NCI-H1105 treated with DMSO at 0.1 percent for 48 hours (cell line): ENCODE measurements around the gene TRMT1L.
"Not testable (repeated sequence)": the region's sequence is repeated elsewhere in the genome, so short reads cannot be mapped to it uniquely, and the experiment has no call there.

Source experiments
- DNase-seq: peaks from one replicate; lab custom pipeline; 2025; lab: John Stamatoyannopoulos, UW

The TRMT1L gene, protein sequence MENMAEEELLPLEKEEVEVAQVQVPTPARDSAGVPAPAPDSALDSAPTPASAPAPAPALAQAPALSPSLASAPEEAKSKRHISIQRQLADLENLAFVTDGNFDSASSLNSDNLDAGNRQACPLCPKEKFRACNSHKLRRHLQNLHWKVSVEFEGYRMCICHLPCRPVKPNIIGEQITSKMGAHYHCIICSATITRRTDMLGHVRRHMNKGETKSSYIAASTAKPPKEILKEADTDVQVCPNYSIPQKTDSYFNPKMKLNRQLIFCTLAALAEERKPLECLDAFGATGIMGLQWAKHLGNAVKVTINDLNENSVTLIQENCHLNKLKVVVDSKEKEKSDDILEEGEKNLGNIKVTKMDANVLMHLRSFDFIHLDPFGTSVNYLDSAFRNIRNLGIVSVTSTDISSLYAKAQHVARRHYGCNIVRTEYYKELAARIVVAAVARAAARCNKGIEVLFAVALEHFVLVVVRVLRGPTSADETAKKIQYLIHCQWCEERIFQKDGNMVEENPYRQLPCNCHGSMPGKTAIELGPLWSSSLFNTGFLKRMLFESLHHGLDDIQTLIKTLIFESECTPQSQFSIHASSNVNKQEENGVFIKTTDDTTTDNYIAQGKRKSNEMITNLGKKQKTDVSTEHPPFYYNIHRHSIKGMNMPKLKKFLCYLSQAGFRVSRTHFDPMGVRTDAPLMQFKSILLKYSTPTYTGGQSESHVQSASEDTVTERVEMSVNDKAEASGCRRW

DNA sequence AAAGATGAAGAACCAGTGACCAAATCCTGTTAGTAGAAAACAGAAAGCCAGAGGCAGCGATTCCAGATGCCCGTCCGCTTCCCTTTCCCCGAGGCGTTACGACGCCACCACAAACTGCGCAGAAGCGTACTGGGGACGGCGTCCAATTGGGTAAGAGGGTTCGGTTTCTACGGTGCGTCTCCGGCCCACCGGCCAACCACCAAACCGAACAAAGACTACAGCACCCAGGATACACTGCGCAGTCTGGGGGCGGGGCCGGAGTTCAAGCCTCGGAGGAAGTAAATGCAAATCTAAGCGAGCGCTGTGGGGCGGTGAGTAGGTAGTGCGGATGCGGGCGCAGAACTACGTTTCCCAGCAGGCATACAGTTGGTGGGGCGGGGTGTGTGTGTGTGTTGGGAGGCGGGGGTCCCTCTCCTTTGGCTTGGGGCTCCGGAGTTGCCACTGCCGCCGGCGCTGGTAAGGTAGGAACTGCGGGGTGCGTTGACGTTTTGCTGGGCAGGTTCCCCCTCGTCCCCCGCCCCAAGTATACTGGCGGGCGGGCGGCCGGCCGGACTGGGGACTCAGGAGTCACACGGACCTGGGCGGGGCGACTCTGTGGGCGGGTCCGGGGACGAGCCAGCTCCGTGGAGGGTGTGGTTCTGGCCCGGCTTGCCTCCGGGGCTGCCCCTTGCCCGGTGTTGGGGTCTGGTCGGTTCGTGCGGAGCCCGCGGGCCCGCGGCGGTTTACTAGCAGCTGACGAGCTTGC, at the start of gene TRMT1L, which contains the start of gene SWT1:
TSS of gene TRMT1L (minus strand) at position 100 of the 745 bp plus-strand sequence. CDS start 241 bp downstream, outside the sequence.
TSS of gene SWT1 (plus strand) at position 314 of the 745 bp plus-strand sequence. CDS start 3,675 bp downstream, outside the sequence.
- peak; percentile 99 for DNase-seq

DNA sequence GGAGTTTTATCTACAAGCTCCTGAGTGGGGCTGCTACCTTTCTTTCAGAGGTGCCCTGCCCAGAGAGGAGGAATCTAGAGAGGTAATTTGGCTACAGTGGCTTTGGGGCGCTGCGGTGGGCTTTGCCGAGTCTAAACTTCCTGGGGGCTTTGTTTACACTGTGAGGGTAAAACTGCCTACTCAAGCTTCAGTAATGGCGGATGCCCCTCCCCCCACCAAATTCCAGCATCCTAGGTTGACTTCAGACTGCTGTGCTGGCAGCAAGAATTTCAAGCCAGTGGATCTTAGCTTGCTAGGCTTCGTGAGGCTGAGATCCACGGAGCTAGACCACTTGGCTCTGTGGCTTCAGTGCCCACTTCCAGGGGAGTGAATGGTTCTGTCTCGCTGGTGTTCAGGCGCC, 44.1 kb upstream of the TRMT1L start:
- no peak for DNase-seq

DNA sequence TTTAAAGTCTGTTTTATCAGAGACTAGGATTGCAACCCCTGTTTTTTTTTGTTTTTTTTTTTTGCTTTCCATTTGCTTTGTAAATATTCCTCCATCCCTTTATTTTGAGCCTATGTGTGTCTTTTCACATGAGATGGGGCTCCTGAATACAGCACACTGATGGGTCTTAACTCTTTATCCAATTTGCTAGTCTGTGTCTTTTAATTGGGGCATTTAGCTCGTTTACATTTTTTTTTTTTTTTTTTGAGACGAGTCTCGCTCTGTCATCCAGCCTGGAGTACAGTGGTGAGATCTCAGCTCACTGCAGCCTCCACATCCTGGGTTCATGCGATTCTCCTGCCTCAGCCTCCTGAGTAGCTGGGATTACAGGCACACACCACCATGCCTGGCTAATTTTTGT, 42.0 kb upstream of the TRMT1L start:
- DNase-seq: not testable (repeated sequence)

DNA sequence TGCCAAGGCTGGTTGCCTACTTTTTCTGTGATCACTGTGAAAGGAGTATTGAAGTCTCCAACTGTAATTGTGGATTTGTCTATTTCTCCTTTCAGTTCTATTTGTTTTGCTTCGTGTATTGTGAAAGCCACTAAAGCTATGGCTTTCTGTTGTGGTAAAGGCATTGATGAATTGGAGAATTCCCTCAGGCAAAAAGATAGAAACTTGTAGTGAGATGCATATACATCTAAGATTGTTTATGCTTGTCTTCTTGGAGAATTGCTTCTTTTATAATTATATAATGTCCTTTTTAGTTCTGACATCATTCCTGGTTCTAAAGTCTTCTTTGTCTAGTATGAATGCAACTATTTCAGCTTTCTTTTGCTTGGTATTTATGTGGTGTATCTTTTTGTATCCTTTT, 37.0 kb upstream of the TRMT1L start:
- no peak for DNase-seq

DNA sequence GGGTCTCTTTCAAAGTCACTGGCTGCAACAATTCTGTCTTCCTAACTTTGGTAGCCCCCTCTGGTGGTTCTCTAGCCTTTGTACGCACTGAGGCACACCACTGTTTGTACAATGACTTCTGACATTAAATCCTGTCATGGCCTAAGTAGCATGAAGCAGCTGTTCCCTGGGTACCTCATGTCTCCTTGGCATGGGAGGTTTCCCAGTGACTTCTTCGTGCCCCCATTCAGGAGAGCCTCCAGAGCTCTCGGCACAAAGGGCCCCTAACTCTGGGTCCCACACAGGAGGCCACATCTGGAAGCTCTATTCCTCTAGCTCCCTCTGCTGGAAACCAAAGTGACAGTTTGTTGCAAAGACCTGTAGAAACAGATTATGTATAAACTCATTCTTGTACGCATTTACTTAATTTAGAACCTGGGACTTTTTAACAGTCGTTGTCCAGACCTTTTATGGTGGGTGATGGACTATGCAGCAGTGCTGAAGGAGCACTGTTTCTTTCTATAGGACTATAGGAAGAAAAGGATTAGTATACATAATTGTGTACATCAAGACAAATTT, 13.6 kb upstream of the TRMT1L start:
- peak; percentile 56 for DNase-seq

DNA sequence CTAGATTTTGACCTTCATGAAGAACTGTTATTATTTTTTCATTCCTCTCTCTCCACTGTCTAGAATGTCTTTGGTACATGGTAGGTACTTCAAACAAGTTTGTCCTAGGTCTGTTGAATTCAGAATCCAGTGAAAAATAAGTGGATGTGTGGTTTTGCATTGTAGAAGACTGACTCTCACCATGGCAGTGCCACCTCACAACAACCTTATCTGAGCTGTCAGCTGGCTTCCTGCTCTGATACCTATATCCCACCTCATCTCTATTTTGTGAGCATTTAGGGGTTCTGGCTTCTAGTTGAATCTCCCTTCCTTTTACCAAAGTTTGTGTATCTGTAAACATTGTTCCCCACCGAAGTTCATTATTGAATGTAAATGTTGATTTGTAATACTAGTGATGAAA, 9.4 kb upstream of the TRMT1L start:
- no peak for DNase-seq

DNA sequence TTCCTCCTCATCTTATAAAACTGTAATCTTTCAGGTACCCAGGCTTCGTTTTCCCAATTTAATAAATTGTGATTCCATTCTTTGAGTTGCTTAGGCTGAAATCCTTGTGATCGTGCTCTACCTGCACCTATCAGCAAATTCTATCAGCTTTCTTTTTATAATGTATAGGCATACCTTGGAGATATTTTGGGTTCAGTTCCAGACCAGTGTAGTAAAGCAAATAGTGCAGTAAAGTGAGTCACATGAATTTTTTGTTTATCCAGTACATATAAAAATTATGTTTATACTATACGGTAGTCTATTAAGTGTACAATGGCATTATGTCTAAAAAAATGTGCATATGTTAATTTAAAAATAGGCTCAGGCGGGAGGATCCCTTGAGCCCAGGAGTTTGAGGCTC, 5.7 kb upstream of the TRMT1L start:
- DNase-seq: no peak

DNA sequence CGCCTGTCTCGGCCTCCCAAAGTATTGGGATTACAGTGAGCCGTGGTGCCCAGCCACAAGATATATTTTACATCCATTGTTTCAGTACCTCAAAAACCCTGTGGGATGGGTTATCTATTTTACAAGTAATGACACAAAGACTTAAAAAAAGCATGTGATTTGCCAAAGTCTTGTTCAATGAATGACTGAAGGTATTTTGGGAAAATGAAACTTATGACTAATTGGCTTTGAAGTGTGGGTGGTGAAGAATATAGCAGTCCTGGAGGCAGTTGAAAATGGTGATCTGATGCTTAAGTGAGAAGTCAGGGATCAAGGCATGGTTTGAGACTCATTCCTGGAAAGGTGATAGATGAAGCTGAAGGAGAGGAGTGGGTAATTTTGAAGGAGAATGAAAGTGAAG, 3.2 kb upstream of the TRMT1L start:
- DNase-seq: no peak

DNA sequence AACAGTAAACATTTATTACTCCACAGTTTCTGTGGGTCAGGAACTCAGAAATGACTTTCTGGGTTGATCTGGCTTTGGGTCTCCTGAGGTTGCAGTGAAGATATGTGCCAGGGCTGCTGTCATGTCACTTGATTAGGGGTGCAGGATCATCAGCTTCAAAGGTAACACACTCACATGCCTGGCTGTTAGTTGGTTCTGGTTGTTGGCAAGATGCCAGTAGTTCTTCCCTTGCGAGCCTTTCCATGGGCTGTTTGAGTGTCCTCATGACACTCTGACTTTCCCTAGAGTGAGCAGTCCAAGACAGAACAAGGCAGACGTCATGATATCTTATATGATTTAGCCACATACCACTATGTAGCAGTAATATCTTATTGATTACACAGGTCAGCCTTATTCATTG, 2.0 kb upstream of the TRMT1L start:
- DNase-seq: peak; percentile 31

DNA sequence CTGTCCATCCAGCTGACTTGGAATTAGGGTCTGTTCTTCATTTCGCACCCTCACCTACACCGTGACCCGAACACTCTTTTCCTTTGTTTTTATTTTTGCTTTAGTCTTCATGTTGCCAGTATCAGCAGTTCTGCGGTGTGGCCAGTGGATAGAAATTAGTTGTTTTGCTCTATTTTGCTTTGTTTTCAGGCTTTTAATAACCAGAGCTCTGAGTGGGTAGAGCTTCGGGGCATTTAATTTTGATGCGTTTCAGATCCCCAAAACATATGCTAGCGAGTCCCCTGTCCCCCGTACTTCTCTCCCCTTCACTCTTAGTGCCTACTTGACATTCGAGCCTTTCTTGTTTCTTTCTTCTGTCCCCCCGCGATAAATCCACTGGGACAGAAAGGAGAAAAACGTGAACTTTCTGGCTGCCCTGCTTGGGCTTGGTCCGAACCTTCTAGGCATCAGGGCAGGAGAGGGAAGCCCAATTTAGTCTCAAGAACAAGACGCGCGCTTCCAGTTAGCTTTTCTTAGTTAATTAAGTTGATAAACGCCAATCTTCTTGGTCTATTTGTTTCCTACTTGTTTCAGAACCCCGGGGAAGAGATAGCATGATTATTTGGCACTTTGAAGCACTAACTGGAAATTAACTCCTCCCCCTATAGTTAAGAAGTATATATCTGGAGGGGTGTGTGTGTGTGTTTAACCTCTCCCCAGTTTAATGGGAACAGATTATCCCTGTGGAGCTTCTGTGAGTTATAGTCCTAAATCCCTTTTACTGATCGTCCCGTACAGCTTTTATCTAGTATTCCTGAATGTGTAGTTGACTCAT, 1.1 kb upstream of the TRMT1L start:
- peak; percentile 11 for DNase-seq

DNA sequence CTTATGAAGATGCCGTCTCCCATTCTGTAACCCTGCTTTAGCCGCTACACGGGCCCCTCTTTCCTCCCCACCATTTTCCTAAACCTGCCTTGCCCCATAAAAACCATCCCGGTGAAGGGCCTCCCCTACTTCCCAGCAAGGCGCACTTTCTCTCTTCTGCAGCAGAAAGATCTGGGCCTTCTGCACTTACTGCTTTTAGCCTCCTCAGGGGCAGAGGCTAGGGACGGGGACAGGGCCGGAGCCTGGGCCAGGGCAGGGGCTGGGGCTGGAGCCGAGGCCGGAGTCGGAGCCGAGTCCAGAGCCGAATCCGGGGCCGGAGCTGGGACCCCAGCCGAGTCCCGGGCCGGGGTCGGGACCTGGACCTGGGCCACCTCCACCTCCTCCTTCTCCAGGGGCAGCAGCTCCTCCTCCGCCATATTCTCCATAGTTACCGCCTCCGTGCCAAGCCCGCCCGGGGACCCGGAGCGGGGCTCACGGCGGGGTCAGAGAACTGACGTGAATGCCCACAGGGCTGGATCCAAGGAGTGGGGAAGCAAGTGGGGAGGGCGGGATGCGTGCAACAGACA, 382 bp downstream of the TRMT1L start:
- peak; percentile 48 for DNase-seq

DNA sequence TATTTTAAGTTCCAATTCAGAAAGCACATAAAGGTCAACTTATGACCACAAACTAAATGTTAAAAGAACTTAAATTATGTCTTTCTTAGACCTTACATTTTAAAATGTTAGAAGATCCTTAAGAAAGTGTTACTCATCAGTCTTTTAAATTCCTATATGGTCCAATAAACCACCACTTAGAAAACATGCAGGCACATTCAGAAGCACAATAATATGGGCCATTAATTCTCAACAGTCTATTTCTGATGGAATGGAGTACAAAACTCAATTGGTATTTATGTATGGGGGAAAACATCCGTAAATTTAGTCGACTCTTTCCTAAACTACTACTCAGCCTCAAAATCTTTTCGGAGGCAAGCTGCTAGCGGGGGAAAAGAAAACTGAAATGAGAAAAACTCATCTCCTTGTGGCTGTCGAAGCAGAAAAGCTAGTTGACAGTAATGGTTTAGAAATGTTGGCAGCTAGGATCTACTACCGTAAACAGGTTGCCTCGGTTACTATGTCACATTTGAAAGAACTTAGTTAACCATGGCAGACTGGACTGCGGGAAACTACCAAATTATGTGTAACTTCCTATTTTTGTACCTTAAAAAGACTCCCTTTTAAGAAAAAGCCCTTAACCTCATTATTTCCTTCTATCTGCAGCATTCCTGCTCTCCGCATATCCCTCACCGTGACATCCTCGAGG, 1.0 kb downstream of the TRMT1L start:
- no peak for DNase-seq

DNA sequence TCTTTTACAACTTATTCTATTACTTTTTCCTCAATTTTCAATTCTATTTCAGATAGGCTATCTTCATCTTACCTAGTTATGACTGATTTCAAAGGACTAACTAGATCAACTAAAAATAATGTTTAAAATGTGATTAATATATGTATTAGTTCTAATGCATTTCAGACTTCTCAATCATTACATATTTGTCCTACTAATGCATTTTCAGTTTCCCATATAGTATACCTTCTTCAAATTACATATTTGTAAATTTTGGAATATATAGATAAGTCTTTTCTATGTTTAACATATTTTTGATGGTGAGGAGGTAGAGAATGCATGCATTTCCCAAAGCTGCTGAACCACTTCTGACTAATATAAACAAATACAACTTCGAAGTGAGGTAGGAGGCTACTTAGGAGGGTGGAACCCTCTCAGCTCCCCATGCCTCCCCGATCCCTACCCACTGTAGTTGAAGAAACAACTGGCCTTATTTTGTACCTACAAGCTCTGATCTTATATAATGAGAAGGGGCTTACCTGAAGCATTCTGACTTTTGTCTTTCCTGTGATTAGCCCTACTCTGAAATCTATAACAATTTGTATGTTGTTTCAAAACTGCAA, 1.7 kb downstream of the TRMT1L start:
- no peak for DNase-seq

DNA sequence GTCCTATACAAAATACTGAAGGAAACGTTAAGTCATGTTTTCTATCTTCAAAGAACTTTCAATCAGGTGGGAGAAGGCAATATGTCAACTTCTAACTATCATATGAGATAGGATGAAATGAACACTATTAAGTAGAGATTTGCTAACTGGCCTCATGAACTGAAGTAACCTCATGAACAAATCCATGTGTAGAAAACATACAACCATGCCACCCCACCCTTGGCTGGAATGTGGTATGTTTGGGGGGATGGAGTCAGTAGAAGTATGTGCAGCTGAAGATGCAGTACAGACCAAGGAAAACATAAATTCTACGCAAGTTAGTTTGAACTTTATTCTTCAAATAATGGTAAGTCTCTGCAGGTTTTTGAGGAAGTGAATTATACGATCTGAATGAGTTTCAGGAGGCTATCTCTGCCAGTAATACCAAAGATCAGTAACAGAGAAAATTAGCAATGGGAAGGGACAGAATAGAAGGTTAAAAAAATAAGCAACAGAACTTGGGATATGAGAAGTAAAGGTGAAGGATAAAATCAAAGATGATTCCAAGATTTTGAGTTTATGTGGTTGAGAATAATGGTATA, 4.5 kb downstream of the TRMT1L start:
- no peak for DNase-seq

DNA sequence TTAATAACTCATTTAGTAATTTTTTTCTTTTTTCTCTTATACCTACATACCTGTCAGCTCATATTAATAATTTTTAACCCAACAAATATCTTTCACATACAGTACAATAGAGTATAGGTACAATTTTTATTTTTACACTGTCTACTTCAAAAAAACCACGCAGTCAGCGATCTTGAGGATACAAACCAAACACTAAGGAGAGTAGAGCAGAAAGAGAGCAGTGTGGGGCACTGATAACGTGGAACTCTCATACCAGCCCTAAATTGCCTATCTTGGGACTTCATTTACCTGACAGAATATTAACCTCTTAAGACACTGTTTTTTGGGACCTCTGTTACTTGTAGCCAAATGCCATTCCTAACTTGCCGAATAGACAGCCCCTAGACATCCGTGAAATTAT, 5.5 kb downstream of the TRMT1L start:
- no peak for DNase-seq

DNA sequence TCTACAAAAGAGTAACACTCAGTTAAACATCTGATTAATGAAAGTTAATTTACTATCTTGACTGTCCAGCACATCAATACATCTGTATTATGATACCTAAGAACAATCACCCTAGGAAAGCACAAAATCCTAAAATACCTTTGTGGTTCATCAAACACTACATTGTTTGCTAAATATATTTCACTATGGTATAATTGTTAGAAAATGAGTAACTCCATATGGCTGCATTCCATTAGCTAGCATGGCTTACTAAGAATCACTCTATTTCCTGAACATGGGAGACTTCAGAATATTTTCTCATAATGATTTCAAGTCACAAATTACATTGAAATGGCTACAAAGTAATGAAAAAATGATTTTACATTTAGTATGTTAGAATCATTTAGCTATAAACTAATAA, 12.5 kb downstream of the TRMT1L start:
- DNase-seq: no peak

DNA sequence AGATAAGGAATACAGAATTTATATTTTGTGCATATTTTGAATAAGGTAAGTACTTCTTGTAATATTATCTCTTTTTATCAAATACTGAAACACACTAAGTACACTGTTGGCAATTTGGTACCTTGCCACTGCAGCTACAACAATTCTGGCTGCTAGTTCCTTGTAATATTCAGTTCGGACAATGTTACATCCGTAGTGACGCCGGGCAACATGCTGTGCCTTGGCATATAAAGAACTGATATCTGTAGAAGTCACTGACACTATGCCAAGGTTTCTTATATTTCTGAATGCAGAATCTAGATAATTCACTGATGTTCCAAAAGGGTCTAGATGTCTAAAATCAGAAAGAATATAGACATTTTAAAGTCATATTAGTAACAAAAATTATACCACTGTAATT, 17.5 kb downstream of the TRMT1L start:
- DNase-seq: no peak

DNA sequence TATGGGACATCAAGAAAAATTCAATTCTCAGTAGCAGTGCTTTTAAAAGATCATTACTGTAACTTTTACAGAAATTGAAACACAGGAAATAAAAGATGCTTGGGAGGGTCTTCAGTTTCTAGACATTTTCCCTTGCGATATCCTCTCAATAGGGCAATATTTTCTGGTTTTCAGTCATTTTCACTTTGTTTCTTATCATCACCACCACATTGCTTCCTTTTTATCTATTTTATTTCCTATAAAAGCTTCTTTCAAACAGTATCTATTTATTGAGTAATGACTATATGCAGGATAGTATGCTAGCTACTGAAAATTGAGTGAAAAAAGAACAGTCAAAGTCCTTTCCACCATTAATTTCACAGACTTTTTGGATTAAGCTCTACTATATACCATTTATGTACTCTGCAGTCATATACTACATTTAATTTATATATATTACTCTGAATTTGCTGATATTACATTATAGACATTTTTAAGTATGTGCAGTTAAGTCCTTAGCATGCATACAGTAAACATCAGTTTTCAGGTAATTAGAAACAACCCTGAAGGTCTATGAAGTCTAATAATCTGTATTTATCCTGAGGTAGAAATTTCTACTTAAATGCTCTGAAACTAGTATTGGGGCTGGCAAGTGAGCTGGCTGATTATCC, 18.7 kb downstream of the TRMT1L start:
- DNase-seq: no peak

DNA sequence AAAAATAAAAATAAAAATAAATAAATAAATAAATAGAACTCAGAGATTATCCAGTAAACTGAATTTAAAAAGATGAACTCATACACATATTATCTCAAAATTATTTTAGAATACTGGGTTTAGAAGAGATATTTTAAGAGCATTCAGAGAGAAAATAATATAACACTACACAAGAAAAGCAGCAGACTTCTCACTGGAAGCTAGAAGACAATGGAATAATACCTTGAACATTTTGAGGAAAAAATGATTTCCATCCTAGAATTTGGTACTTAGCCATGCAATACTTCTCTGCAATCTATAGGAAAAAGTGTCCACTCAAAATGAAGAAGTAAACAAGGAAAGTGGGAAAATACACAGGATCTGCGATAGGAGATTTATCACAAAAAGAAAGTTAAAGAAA, 24.2 kb downstream of the TRMT1L start:
- no peak for DNase-seq
